ENCODE results near the gene WNT5B. TPM values are rescaled to one million over a fixed set of nuclear protein-coding genes. Genes with fewer than 3 reads are reported as not detected.
A peak's percentile ranks its signal among the peaks of the same experiment; 100 is the strongest.
"Not testable (repeated sequence)": the region's sequence is repeated elsewhere in the genome, so short reads cannot be mapped to it uniquely, and the experiment has no call there.

The WNT5B gene
- total RNA-seq, 1 donor from 2014 or later = 0.43 TPM

DNA sequence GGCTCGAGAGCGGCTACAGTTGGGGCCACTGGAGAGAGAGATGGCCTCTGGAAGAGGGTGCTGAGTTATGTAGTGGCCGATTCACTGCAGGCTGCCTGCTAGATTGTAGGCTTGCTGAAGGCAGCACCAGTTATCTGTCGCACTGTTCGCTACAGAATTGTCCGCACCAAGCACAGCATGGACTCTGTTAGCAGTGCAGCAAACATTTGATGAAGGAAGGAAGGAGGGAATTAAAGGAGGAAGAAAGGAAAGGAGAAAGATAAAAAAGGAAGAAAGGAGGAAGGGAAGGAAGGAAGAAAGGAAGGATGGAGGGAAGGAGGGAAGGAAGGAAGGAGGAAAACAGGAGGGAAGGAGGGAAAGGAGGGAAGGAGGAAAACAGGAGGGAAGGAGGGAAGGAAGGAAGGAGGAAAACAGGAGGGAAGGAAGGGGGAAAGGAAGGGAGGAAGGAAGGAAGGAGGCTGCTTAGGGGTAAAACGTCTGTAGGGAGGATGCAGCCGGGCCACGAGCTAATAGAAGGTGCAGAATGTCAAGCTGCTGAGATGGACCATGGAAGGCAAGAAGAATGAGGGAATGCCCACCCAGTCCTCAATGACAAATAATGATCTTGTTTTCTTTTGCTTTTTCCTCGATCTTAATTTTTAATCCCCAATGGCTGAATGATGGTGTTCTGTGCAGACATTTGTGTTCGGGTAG lies 34.6 kb downstream of the WNT5B start:
- DNase-seq (ENCODE audit: low spot score) = no peak
- intact Hi-C loops (cut with DNase I) = no loop called here

GRCh38 chr12:1665366-1665765 lies 36.3 kb downstream of the WNT5B start:
- DNase-seq (ENCODE audit: low spot score) = no peak
- intact Hi-C loops (cut with DNase I) = no loop called here

- intact Hi-C loops (cut with DNase I) = no loop called here
- DNase-seq (ENCODE audit: low spot score) = no peak
Observed at GRCh38 chr12:1666215-1666614, 37.2 kb downstream of the WNT5B start.

DNA sequence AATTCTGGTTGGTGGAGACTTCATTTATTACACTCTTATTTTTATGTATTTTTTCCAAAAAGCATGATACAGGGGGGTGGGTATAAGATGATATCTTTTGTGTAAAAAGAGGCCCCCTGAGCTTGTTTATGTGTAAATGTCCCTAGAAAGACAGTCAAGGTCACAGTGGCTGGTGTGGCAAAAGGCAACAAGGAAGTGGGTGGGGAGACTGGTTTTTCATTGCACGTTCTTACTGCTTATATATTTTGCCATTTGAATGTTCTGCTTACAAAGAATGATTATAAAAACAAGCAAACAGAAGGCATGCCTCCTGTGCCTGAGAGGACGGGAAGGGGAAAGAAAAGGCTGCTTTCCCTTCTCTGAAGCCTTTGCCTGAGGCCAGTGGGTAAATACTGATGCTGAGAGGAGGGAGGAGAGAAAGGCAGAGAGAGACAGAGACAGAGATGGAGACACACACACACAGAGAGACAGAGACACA lies 37.7 kb downstream of the WNT5B start:
- DNase-seq (ENCODE audit: low spot score) = no peak
- intact Hi-C loops (cut with DNase I) = no loop called here

DNA sequence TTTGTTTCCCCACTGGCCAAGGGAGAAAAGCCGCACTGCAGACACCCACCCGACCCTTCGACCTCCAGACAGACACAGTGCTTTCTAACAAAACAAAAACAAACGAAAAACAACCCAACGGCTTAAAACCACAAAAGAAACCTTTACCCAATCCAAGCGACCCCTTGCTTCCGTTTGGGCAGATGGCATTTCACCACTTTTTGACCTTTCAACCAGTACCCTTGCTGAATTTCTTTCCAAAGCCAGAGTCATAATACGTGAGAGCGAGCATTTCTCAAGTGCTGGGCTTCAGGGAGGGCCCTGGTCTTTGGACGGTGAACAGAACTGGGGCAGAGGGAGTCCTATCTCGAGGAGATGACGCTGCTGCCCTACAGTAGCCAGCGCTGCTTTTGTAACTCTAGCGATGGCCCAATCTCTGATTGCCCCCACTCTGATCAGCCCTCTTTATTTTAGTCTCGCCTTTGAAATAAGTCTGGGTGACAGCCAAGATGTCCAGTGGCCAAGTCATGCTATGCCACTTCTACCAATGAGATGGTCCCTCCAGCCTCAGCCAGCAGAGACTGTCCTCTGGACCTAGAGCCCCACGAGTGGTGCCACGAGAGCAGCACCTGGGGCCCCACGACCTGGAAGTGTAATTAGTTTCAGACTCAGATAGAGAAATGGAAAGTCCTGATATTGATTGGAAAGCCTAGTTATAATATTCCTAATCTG lies 40.0 kb downstream of the WNT5B start:
- intact Hi-C loops (cut with DNase I) = no loop called here
- no peak for DNase-seq (ENCODE audit: low spot score)

GRCh38 chr12:1670358-1671268 lies 41.6 kb downstream of the WNT5B start:
- intact Hi-C loops (cut with DNase I) = no loop called here
- no peak for DNase-seq (ENCODE audit: low spot score)

- intact Hi-C loops (cut with DNase I) = no loop called here
- no peak for DNase-seq (ENCODE audit: low spot score)
Observed at GRCh38 chr12:1676043-1676442, 47.0 kb downstream of the WNT5B start.

GRCh38 chr12:1680804-1681492 lies 51.9 kb downstream of the WNT5B start:
- intact Hi-C loops (cut with DNase I) = no loop called here

DNA sequence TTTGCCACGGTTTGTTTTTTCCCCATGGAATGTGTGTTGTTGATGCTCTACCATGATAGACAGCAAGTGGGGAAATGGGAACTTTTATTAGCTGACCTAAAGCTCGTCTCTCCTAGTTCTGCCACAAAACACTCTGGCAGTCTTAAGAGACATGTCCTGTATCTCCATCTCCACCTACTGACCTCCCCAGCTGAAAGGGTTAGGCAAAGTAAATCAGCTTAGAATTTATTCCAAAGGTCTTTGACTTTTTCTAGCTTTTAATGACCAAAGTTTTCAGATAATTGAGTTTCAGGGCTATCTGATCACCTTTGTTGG lies 52.4 kb downstream of the WNT5B start:
- intact Hi-C loops (cut with DNase I) = no loop called here
- no peak for DNase-seq (ENCODE audit: low spot score)

More at GRCh38 chr12:1680804-1681492, 51.9 kb downstream of the WNT5B start:
- no peak for DNase-seq (ENCODE audit: low spot score)

DNA sequence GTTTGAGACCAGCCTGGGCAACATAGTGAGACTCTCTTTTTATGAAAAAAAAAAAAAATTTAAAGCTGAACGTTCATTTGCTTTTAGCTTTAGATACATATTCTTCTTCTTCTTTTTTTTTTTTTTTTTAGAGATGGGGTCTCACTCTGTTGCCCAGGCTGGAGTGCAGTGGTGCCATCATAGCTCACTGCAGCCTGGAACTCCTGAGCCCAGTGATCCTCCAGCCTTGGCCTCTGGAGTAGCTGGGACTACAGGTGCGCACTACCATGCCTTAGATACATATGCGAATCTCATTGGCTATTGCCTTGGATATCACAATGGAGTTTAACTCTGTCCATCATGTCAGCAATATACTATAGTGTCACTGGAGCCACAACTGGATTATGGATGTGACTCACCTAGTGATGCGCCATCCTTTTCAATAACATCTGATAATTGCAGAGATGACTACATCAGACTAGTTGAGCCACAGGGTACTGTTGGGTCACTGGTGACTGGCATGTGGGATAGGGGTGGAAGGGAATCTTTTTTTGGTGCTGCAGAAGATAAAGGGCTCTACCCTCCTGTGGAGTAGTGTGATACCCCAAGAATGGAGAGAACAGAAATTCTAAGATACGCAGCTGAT lies 59.2 kb downstream of the WNT5B start:
- no peak for DNase-seq (ENCODE audit: low spot score)
- intact Hi-C loops (cut with DNase I) = no loop called here

GRCh38 chr12:1690578-1691122 lies 61.6 kb downstream of the WNT5B start, which contains the start of gene ADIPOR2:
Gene ADIPOR2, plus strand, starts transcription at chr12:1691070. Its CDS starts 63,274 bp downstream, at chr12:1754344.
- intact Hi-C loops (cut with DNase I) = no loop called here
- peak; percentile 98 for DNase-seq (ENCODE audit: low spot score)

GRCh38 chr12:1691123-1692007 lies 62.3 kb downstream of the WNT5B start:
- intact Hi-C loops (cut with DNase I) = no loop called here
- DNase-seq (ENCODE audit: low spot score) = no peak

- no peak for DNase-seq (ENCODE audit: low spot score)
- intact Hi-C loops (cut with DNase I) = no loop called here
Observed at GRCh38 chr12:1692226-1692625, 63.2 kb downstream of the WNT5B start.

DNA sequence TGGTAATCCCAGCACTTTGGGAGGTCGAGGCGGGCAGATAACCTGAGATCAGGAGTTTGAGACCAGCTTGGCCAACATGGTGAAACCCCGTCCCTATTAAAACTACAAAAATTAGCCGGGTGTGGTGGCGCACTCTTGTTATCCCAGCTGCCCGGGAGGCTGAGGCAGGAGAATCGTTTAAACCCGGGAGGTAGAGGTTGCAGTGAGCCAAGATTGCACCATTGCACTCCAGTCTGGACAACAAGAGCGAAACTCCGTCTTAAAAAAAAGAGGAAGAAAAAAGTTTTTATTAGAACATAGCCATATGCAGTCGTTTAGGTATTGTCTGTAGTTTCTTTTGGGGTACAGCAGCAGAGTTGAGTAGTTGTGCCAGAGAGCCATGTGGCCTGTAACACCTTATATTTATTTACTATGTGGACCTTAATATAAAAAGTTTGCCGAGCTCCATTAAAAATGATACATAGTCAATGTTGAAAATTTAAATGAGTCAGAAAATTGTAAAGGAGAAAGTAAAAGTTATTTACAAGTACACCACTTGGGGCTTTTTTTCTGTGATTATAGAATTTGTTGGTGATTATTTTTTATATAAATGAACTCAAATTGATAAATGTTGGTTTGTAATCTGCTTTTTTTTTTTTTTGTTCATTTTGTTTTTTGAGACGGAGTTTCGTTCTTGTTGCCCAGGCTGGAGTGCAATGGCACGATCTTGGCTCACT lies 64.0 kb downstream of the WNT5B start:
- intact Hi-C loops (cut with DNase I) = no loop called here
- no peak for DNase-seq (ENCODE audit: low spot score)

- DNase-seq (ENCODE audit: low spot score); intact Hi-C loops (cut with DNase I): not testable (repeated sequence)
Observed at GRCh38 chr12:1695097-1695496, 66.1 kb downstream of the WNT5B start.

DNA sequence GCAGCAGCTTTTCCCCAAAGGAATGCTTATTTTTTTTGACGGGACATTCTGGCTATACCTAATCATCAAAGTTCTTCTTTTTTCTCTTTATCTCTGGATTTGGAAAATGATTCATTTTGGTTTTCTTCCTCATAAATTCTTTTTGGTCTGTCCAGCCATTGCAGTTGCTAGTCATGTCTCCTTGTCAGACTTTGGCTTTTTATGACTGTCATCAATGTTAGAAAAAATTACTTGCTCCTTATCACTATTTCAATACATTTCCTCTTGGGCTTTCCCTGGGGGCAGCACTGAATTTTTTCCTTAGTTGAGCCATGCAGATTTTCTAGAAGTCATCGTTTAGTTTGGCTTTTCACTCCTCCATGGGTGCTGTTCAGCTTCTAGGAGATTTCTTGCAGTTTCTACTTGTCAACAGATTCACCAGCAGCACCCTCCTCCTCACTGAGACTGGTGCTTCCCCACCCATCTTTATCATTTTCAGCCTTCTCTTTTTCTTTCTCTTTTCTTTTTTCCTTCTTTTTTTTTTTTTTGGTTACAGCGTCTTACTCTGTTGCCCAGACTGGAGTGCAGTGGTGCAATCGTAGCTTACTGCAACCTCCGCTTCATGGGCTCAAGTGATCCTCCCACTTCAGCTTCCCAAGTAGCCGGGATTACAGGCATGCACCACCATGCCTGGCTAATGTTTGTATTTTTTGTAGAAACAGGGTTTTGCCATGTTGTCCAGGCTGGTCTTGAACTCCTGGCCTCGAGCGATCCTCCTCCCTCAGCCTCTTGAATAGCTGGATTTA lies 67.0 kb downstream of the WNT5B start:
- no peak for DNase-seq (ENCODE audit: low spot score)
- intact Hi-C loops (cut with DNase I) = no loop called here

DNA sequence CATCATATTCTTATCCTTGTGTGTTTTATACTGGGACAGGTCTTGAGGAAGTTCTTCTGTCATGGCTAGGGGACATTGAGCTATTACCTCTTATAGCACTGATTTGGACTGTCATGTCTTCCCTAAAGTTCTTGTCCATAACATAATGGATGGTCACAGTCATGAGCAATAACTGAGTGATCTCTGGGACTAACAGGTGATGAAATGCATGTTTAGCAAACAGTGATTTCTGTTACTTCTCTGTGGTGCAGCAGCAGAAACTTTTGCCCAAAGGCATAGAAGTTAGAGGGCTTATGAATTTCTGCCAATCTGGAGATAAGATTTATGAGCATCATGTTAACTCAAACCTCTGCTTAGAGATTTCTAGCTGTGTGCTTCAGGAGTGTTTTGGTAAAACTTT lies 67.8 kb downstream of the WNT5B start:
- intact Hi-C loops (cut with DNase I) = no loop called here
- no peak for DNase-seq (ENCODE audit: low spot score)

All from cardiac septum (tissue), 1 donor.